Astrocyte of the cerebellum (primary cell): ENCODE results near the gene PARVB.

Experiments used
- DNase-seq: peaks from one replicate; pipeline ENCODE4 v3.0.0-alpha.2; 2011; ENCODE audit warnings: low read depth
- H3K4me3 ChIP-seq: 2 replicates; pipeline ENCODE4 v1.5.1; 2011; ENCODE audit warnings: mild to moderate bottlenecking, low read depth, low read length, moderate library complexity
- in situ Hi-C: cut with HindIII; loops from 2 replicates; pipeline ENCODE4 v1.10.0; 2017; ENCODE audit warnings: low sequenced_read_pairs
- TF ChIP-seq, protein P1 (sequence below): IDR thresholded peaks from 2 replicates; pipeline ENCODE4 v1.5.1; 2012; ENCODE audit warnings: low read length, low read depth, moderate library complexity, mild to moderate bottlenecking; ENCODE audit errors: missing control alignments

Gene PARVB

DNA sequence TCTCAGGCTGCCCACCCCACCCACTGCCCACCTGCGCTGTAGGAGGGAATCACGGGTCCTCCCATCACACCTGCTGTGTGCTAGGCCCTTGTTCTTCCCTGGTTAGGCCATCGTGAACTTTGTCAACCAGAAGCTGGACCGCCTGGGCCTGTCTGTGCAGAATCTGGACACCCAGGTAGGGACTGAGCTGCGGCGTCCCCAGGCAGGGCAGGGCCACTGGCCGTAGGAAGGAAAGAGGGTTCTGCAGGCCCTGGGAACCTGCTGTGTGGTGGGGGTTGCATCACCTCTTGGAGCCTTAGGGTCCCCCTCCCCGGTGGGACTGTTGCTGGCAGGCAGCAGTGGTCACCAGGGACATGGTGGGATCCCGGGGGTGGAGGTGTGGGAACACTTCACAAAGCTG is 172.1 kb downstream of the PARVB start:
- no peak for DNase-seq
- H3K4me3 ChIP-seq: no peak overlapping the region
- TF ChIP-seq, protein P1, sequence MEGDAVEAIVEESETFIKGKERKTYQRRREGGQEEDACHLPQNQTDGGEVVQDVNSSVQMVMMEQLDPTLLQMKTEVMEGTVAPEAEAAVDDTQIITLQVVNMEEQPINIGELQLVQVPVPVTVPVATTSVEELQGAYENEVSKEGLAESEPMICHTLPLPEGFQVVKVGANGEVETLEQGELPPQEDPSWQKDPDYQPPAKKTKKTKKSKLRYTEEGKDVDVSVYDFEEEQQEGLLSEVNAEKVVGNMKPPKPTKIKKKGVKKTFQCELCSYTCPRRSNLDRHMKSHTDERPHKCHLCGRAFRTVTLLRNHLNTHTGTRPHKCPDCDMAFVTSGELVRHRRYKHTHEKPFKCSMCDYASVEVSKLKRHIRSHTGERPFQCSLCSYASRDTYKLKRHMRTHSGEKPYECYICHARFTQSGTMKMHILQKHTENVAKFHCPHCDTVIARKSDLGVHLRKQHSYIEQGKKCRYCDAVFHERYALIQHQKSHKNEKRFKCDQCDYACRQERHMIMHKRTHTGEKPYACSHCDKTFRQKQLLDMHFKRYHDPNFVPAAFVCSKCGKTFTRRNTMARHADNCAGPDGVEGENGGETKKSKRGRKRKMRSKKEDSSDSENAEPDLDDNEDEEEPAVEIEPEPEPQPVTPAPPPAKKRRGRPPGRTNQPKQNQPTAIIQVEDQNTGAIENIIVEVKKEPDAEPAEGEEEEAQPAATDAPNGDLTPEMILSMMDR: no peak
- in situ Hi-C loops: no loop called here

DNA sequence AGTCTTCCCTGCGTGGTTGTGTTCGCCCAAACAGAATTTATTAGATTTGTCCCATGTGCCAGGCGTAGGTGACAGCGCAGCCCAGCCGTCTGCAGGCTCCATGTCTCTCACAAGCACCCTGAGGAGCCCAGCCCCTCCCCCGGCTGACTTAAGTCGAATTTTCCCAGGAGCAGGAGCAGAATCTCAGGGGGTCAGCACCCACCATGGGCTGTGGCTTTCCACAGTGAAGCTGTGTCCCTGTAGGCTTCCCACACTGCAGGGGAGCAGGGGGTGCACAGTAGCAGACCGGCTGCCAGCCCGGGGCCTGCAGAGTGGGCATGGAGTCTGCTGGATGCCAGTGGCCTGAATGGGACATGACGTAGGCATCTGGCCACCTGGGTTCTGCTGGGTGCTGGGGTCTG is 172.6 kb downstream of the PARVB start:
- DNase-seq: no peak
- TF ChIP-seq, protein P1: no peak
- H3K4me3 ChIP-seq: no peak overlapping the region
- in situ Hi-C loops: no loop called here

DNA sequence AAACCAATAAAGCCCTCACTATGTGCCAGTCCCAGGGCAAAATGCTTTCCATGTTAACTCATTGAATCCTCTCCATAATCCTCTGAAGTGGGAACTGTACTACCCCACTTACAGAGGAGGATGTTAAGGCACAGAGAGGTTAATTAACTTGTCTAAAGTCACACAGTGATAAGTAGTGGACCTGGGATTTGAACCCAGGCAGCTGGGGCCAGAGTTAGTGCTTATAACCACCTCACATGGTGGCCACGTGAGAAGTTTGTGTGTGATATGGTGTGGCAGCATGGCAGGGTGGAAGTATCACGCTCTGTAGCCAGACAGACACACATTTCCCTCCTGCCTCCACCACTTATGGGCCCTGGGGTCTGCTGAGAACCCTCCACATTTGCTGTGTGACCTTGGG is 173.2 kb downstream of the PARVB start:
- in situ Hi-C loops: no loop called here
- no peak for DNase-seq
- TF ChIP-seq, protein P1: no peak
- H3K4me3 ChIP-seq: no peak overlapping the region

DNA sequence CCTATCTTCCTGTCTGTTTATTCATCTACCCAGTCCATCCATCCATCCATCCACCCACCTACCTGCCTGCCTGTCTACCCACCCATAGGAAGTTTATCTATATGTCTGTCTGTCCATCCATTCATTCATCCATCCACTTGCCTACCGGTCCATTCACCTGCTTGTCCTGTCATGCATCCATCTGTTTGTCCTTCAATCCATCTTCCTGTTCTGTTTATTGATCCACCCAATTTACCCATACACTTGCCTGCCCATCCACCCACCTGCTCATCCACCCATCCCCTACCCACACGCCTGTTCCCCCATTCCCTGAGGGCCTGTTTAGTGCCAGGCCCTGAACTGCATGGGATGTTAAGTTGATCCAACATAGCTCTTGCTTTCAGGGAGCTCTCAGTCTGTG is 175.1 kb downstream of the PARVB start:
- no peak overlapping the region for H3K4me3 ChIP-seq
- TF ChIP-seq, protein P1: no peak
- DNase-seq: no peak
- in situ Hi-C loops: no loop called here

DNA sequence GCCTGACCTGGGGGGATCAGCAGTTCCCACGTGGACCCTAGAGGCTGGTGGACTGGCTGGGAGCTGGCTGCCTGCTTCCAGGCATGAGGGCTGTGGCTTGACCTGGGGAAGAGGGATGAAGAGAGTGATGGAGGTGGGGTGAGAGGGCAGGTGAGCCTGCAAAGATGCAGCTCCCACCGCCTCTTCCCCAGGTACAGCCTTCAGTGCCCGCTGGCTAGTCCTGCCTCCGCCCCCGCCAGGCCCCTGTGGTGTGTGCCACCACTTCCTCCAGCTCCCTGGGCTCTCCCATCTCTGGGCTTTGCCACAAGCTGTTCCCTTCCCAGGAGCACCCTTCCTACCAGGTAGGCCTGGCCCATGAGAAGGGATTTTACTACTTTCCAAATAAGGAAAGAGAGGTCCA is 175.8 kb downstream of the PARVB start:
- TF ChIP-seq, protein P1: no peak
- no peak overlapping the region for H3K4me3 ChIP-seq
- in situ Hi-C loops: no loop called here
- DNase-seq: no peak

DNA sequence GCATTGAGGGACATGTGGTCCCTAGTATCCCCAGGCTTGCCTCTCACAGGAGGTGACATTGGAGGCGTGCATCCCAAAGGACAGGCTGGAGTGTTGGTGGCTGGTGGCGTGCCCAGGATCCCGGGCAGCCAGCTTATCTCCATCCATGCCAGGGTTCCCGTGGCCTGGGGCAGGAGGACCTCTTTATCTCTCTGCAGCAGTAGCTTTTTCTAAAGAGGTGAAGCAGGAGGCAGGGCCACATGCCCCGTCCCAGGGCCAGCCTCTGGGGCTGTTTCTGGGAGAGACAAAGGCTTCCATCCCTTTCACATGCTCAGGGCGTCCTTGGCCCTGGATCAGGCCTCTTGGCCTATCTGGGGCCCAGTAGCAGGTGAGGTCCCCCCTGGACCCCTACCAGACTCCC is 176.3 kb downstream of the PARVB start:
- H3K4me3 ChIP-seq: no peak overlapping the region
- TF ChIP-seq, protein P1: no peak
- in situ Hi-C loops: no loop called here
- DNase-seq: no peak
